HG02610 (cell line): ENCODE measurements around the gene WDR44.
A peak's percentile ranks its signal among the peaks of the same experiment; 100 is the strongest.
"Not testable (repeated sequence)": the region's sequence is repeated elsewhere in the genome, so short reads cannot be mapped to it uniquely, and the experiment has no call there.

Experiments used
- ATAC-seq: cut with Tn5 transposase; IDR thresholded peaks from one replicate; pipeline ENCODE4 v1.9.1; 2021; ENCODE audit warnings: mild to moderate bottlenecking, moderate library complexity; ENCODE audit not compliant: unreplicated experiment

Gene WDR44

GRCh38 chrX:118345464-118346257, at the start of gene WDR44:
Gene WDR44 (plus strand): TSS chrX:118346106. CDS start chrX:118346504, 398 bp downstream.
- ATAC-seq = peak; percentile 88

GRCh38 chrX:118305827-118306226, 40.1 kb upstream of the WDR44 start:
- ATAC-seq = not testable (repeated sequence)

GRCh38 chrX:118315529-118315928, 30.4 kb upstream of the WDR44 start:
- ATAC-seq = no peak

- ATAC-seq = no peak
Observed at GRCh38 chrX:118324588-118324987, 21.3 kb upstream of the WDR44 start.

GRCh38 chrX:118325453-118325852, 20.5 kb upstream of the WDR44 start:
- ATAC-seq = peak; percentile 41

GRCh38 chrX:118329175-118329574, 16.7 kb upstream of the WDR44 start:
- no peak for ATAC-seq

- no peak for ATAC-seq
Observed at GRCh38 chrX:118337687-118338086, 8.2 kb upstream of the WDR44 start.

GRCh38 chrX:118338930-118339329, 7.0 kb upstream of the WDR44 start:
- no peak for ATAC-seq

- ATAC-seq = no peak
Observed at GRCh38 chrX:118345045-118345463, 852 bp upstream of the WDR44 start.

- peak; percentile 15 for ATAC-seq
Observed at GRCh38 chrX:118346258-118347094, 570 bp downstream of the WDR44 start.

GRCh38 chrX:118347131-118347530, 1.2 kb downstream of the WDR44 start:
- peak; percentile 33 for ATAC-seq

GRCh38 chrX:118347736-118348135, 1.8 kb downstream of the WDR44 start:
- no peak for ATAC-seq

- ATAC-seq = no peak
Observed at GRCh38 chrX:118348186-118348810, 2.4 kb downstream of the WDR44 start.

GRCh38 chrX:118349188-118349587, 3.3 kb downstream of the WDR44 start:
- no peak for ATAC-seq

- no peak for ATAC-seq
Observed at GRCh38 chrX:118350221-118350620, 4.3 kb downstream of the WDR44 start.

- ATAC-seq = no peak
Observed at GRCh38 chrX:118350706-118351105, 4.8 kb downstream of the WDR44 start.

- ATAC-seq = no peak
Observed at GRCh38 chrX:118352566-118352965, 6.7 kb downstream of the WDR44 start.

GRCh38 chrX:118353081-118353850, 7.4 kb downstream of the WDR44 start:
- peak; percentile 74 for ATAC-seq

GRCh38 chrX:118355225-118355920, 9.5 kb downstream of the WDR44 start:
- no peak for ATAC-seq

GRCh38 chrX:118356154-118356701, 10.3 kb downstream of the WDR44 start:
- ATAC-seq = no peak
